GM13977 (cell line): ENCODE measurements around the gene PIAS4.

Experiments
- DNase-seq: peaks from one replicate; pipeline ENCODE4 v3.0.0; 2012; ENCODE audit warnings: low spot score
- in situ Hi-C: fragments of 300-500 bp; cut with MboI; formaldehyde crosslinking; loops from one replicate; pipeline ENCODE4 v1.12.0; 2022; ENCODE audit warnings: low sequenced_read_pairs, low pct_unique_long_range_greater_than_20kb, mixed read lengths, inconsistent platforms; ENCODE audit not compliant: unreplicated experiment
- TF ChIP-seq, protein P1 (sequence below): IDR thresholded peaks from 2 replicates; pipeline ENCODE4 v1.5.1; 2012; ENCODE audit warnings: mild to moderate bottlenecking, control low read depth; ENCODE audit not compliant: insufficient read depth; ENCODE audit errors: extremely low read depth, missing control alignments

PIAS4 gene

DNA sequence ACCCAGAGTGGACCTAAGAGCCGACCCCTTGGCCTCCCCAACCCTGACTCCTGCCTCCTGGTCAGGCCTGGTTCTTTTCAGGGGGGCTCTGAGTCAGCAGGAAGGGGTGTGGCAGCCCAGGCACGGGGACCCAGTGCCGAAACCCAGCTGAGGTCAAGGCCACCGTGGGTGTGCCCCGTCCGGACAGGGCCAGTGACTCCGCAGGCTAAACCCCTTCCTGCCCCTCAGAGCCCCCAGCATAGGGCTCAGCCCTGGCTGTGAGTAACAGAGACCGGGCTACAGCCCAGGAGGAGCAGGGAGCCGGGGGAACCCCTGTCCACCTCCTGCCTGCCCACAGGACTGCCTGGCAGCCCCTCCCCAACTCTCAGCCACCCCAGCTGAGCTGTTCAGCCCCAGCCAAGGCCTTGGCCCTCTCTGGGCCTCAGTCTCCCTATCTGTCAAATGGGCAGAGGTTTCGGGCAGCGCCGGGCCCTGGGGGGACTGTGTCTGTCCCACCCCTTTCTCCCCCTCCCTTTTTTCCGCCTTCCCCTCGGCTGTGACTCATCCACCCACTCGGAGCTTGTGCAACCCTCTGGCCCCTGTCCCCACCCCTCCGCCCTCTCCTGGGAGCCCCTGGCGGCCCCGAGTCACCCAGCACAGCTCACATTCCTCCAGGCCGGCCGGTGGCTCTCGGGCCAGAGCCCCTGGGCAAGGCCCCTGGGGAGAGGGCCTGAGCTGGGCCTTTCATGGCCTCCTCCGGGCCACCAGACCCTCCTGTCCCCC lies 50.6 kb downstream of the PIAS4 start:
- no peak for DNase-seq
- TF ChIP-seq, protein P1, sequence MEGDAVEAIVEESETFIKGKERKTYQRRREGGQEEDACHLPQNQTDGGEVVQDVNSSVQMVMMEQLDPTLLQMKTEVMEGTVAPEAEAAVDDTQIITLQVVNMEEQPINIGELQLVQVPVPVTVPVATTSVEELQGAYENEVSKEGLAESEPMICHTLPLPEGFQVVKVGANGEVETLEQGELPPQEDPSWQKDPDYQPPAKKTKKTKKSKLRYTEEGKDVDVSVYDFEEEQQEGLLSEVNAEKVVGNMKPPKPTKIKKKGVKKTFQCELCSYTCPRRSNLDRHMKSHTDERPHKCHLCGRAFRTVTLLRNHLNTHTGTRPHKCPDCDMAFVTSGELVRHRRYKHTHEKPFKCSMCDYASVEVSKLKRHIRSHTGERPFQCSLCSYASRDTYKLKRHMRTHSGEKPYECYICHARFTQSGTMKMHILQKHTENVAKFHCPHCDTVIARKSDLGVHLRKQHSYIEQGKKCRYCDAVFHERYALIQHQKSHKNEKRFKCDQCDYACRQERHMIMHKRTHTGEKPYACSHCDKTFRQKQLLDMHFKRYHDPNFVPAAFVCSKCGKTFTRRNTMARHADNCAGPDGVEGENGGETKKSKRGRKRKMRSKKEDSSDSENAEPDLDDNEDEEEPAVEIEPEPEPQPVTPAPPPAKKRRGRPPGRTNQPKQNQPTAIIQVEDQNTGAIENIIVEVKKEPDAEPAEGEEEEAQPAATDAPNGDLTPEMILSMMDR = no peak
- in situ Hi-C loops = no loop called here

GRCh38 chr19:4058693-4059452 lies 51.3 kb downstream of the PIAS4 start:
- TF ChIP-seq, protein P1 = no peak
- in situ Hi-C loops = no loop called here
- DNase-seq = no peak

DNA sequence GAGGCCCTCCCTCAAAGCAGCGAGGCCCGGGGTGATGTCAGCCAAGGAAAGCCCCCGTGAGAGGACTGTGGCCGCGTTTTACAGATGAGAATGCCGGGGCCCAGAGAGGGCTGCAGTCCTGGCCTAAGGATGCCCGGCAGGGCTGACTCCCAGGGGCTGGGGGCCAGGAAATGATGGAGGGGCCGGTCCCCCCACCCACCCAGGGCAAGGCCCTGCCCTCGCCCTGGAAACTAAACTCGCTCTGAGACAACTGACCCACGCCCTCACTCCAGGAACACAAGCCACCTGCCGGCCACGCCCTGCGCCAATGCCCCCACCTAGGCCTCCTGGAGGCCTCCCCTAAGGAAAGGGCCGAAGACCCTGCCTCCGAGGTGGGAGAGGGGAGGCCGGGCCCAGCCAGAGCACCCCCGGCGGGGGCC lies 51.9 kb downstream of the PIAS4 start:
- in situ Hi-C loops = no loop called here
- TF ChIP-seq, protein P1 = no peak
- DNase-seq = no peak

- TF ChIP-seq, protein P1 = no peak
- no peak for DNase-seq
- in situ Hi-C loops = no loop called here
These were observed 52.5 kb downstream of the PIAS4 start for GRCh38 chr19:4059891-4060620.

- in situ Hi-C loops = no loop called here
- TF ChIP-seq, protein P1 = no peak
- DNase-seq = no peak
These were observed 53.2 kb downstream of the PIAS4 start for GRCh38 chr19:4060621-4061177.

GRCh38 chr19:4061178-4061682 lies 53.7 kb downstream of the PIAS4 start:
- in situ Hi-C loops = no loop called here
- TF ChIP-seq, protein P1 = no peak
- no peak for DNase-seq
